MG63 (cell line): ENCODE results near the gene NMU. TPM values are rescaled to one million over a fixed set of nuclear protein-coding genes. Genes with fewer than 3 reads are reported as not detected.
"Not testable (repeated sequence)": the region's sequence is repeated elsewhere in the genome, so short reads cannot be mapped to it uniquely, and the experiment has no call there.

ENCODE experiments used
- DNase-seq: peaks from one replicate; pipeline ENCODE4 v3.0.0-alpha.2; 2020
- H3K27me3 ChIP-seq: fragments of 250-450 bp; sonication (Bioruptor Pico); 2 replicates; pipeline ENCODE4 v1.5.1; 2020; ENCODE audit warnings: mild to moderate bottlenecking, moderate library complexity
- H3K36me3 ChIP-seq: fragments of 250-450 bp; sonication (Bioruptor Pico); 2 replicates; pipeline ENCODE4 v1.5.1; 2020; ENCODE audit warnings: mild to moderate bottlenecking, moderate library complexity
- H3K4me3 ChIP-seq: fragments of 250-450 bp; sonication (Bioruptor Pico); 2 replicates; pipeline ENCODE4 v1.5.1; 2020; ENCODE audit warnings: mild to moderate bottlenecking, moderate library complexity
- H3K9me3 ChIP-seq: fragments of 250-450 bp; sonication (Bioruptor Pico); 2 replicates; pipeline ENCODE4 v1.5.1; 2020; ENCODE audit warnings: mild to moderate bottlenecking, moderate library complexity
- total RNA-seq: library from RNA; depleted of rRNA; stranded (reverse); fragments of >200 nt; shearing (Covaris generic); gene quantifications from 2 replicates; pipeline ENCODE4 v1.2.3, GENCODE V29; 2014; ENCODE audit warnings: low replicate concordance

NMU gene
- total RNA-seq, 1 experiment from 2014 or later: not detected

DNA sequence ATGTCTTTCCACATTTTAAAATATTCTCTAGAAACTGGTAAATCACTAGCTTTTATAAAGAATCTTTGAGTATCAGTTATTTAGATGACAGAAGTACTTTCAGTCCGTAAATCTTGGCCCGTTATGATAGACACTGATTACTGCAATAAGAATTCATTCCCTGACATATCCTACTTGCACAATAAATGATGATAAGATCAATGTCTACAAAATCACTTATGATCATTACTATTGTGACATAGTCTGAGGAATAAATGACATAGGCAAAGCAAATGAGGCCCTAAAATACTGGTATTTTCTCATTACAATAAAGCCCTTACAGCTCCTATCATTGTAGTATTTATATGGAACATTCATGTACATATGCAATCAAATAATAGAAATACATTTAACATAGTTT, 37.5 kb downstream of the NMU start:
- DNase-seq: no peak
- no peaks in the 10 kb centered on the region for H3K36me3 ChIP-seq
- no peaks in the 10 kb centered on the region for H3K27me3 ChIP-seq

DNA sequence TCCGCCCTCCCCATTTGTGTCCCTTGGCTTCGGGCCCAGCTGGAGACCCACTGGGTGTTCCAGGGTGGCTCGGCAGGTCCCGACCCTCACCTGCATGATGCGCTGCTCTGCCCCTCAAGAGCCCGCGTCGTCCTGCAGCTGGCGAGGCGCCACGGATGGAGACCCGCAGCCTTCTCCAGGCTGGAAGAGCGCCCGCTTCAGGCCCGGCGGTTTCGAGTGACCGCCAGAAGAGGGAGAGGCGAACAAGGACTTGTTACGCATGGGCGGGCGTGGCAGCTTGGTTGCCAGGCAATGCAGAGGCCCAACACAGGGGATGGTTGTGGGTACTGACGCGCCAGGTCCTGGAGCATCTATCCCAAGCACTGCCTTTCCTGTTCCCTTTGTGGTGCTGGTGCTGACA, 44.1 kb downstream of the NMU start, which contains the start of gene PDCL2:
Gene PDCL2, minus strand, starts transcription at position 232 of the 400 bp plus-strand sequence. Its CDS starts 136 bp downstream, at position 96.
- Histone ChIP-seq H3K27me3 (no peaks in the 10 kb centered on the region), H3K36me3 (no peaks in the 10 kb centered on the region), H3K9me3 (no peaks in the 10 kb centered on the region), H3K4me3 (no peak within 1 kb of the TSS)
- DNase-seq: no peak

More for the DNA sequence above, 37.5 kb downstream of the NMU start:
- Histone ChIP-seq H3K9me3 (no peaks in the 10 kb centered on the region), H3K4me3 (no peak overlapping the region)

DNA sequence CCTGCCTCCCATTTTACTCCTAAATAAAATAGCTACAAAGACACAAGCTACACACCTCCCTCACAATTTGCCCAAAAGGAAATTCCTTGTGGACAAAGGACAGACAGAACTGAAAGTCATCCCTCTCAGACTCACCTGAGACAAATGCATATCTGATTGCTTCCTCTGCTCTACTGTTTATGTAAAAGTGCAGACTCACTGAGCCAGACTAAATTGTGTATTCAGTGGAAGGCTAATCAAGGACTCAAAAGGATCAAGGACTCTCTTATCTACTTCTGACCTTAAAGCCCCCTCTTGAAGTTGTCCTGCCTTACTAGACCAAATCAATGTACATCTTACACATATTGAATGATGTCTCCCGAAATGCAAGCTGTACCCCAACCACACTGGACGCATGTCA, 47.9 kb downstream of the NMU start:
- H3K9me3 ChIP-seq: no peaks in the 10 kb centered on the region
- H3K4me3 ChIP-seq: no peak overlapping the region
- no peaks in the 10 kb centered on the region for H3K27me3 ChIP-seq
- no peak for DNase-seq
- H3K36me3 ChIP-seq: no peaks in the 10 kb centered on the region

- not testable (repeated sequence) for DNase-seq, H3K27me3 ChIP-seq
These were observed 53.3 kb downstream of the NMU start for GRCh38 chr4:55582773-55583172.

DNA sequence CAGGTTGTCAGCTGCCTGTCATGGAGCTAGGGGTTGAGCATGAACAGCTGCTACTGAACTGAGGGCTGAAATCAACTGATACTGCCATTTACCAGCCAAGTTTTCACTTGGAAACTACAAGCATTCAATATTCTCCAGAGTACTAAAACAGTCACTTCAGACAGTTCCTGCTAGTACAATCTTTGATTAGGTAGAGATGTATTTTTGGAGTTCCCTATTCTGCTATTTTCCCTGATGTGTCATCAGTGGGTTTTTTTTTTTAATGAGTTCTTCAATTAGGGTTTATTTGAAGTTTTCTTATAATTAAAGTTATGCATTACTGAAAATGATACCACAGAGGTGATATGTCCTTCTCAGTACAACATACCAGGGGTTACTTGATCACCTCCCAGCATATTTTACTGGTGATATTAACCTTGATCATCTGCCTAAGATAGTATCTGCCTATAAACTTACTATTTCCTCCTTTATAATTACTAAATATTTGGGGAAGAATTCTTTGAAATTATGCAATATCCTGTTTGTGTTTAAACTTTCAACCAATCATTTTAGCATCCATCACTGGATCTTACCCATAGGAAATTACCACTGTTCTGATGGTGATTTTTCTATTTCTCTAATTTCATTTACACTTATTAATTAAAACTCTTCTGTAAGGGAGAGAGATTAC, 57.6 kb downstream of the NMU start:
- H3K9me3 ChIP-seq: no peaks in the 10 kb centered on the region
- H3K4me3 ChIP-seq: no peak overlapping the region
- no peaks in the 10 kb centered on the region for H3K27me3 ChIP-seq
- no peaks in the 10 kb centered on the region for H3K36me3 ChIP-seq
- DNase-seq: no peak

More at GRCh38 chr4:55582773-55583172, 53.3 kb downstream of the NMU start:
- not testable (repeated sequence) for H3K9me3 ChIP-seq, H3K36me3 ChIP-seq, H3K4me3 ChIP-seq

DNA sequence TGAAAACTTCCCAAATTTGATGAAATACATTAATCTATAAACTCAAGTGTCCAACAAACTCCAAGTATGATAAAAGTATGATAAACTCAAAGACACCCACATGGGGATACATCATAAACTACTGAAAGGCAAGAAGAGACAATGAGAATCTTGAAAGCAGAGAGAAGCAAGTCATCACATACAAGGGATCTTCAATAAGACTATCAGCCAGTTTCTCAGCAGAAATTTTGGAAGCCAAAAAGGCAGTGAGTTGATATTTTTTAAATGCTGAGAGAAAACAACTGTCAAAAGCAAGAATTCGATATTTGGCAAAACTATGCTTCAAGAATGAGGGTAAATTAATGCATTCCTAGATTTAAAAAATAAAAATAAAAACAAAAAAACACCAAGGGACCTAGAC, 60.6 kb downstream of the NMU start:
- Histone ChIP-seq H3K36me3 (no peaks in the 10 kb centered on the region), H3K4me3 (no peak overlapping the region), H3K9me3 (no peaks in the 10 kb centered on the region), H3K27me3 (no peaks in the 10 kb centered on the region)
- DNase-seq: no peak

DNA sequence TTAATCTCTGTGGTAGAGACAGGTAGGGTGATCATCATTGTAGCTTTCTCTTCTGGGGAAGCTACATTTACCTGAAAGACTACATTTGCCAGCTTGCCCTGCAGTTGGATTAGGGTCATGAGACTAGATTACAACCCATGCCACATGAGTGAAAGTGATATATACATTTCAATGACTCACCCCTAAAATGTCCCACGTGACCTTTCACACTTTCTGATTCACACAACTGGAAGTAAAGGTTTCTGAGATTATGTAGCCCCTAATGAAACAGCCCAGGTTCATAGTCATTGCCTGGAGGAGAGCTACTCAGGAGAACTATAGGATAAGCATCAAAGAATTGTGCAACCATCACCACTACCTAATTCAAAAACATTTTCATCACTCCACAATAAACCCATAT, 61.8 kb downstream of the NMU start:
- Histone ChIP-seq H3K9me3 (no peaks in the 10 kb centered on the region), H3K36me3 (no peaks in the 10 kb centered on the region), H3K27me3 (no peaks in the 10 kb centered on the region), H3K4me3 (no peak overlapping the region)
- no peak for DNase-seq

DNA sequence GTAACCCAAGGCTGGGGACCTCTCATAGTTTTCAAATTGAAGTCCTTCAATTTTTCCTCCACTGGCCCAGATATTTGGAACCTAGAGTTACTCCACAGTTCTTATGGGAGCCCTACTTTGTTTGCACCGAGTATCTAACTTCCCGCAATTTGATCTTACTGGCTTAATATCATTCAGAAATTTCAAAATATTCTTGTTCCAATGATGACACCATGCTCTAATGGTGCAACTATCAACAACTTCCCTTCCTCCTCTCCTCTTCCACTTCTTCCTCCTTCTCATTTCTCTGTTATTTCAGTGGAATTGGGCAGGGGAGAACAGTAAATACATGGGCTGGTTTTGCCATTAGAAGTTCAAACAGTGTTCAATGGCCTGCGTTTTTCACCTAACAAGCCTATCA, 64.3 kb downstream of the NMU start:
- Histone ChIP-seq H3K27me3 (no peaks in the 10 kb centered on the region), H3K4me3 (no peak overlapping the region), H3K9me3 (no peaks in the 10 kb centered on the region), H3K36me3 (no peaks in the 10 kb centered on the region)
- no peak for DNase-seq

DNA sequence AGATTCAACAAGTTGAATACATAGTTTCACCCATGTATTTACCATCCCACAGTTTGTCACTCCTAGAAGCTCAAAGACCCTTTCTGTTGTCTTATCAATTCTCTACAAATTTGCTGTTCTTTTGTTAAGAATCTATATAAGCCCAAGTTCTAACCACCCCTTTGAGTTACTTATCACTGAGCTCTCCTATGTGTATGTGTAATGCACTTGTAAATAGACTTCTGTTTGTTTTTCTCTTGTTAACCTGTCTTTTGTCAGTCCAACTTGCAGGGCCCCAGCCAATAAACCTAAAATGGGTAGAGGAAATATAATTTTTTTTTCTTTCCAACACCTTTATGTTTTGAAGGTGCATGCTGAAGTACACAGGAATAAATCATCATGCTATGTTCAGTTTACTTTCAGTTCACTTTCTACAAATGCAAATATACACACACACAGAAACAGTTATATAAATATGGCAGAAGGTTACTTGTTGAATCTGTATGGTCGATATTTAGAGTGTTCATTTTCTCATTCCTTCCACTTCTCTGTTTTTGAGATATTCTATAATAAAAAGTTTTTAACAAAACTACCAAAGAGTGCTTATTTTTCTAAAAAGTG, 67.1 kb downstream of the NMU start:
- no peak for DNase-seq
- Histone ChIP-seq H3K36me3 (no peaks in the 10 kb centered on the region), H3K27me3 (no peaks in the 10 kb centered on the region), H3K4me3 (no peak overlapping the region), H3K9me3 (no peaks in the 10 kb centered on the region)

GRCh38 chr4:55561889-55562288, 74.2 kb downstream of the NMU start:
- no peak overlapping the region for H3K4me3 ChIP-seq
- no peak for DNase-seq
- H3K27me3 ChIP-seq: no peaks in the 10 kb centered on the region
- no peaks in the 10 kb centered on the region for H3K36me3 ChIP-seq
- no peaks in the 10 kb centered on the region for H3K9me3 ChIP-seq

DNA sequence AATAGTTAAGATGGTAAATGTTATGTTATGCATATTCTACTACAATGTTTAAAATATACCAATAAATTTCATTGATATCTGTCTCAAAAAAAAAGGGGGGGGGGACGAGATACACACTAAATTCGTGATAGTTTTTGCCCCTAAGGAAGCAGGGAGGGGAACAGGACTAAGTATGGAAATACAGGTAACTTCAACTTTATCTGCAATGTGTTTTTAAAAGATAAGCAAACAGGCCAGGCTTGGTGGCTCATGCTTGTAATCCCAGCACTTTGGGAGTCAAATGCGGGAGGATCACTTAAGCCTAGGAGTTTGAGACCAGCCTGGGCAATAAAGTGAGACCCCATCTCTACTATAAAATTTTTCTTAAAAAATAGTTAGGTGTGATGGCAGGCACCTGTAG, 76.0 kb downstream of the NMU start:
- Histone ChIP-seq H3K27me3 (no peaks in the 10 kb centered on the region), H3K4me3 (no peak overlapping the region), H3K36me3 (no peaks in the 10 kb centered on the region), H3K9me3 (no peaks in the 10 kb centered on the region)
- no peak for DNase-seq

GRCh38 chr4:55554453-55555030, 81.6 kb downstream of the NMU start:
- no peak overlapping the region for H3K4me3 ChIP-seq
- H3K36me3 ChIP-seq: no peaks in the 10 kb centered on the region
- no peak for DNase-seq

GRCh38 chr4:55553441-55554201, 82.5 kb downstream of the NMU start:
- H3K36me3 ChIP-seq: no peaks in the 10 kb centered on the region
- H3K9me3 ChIP-seq: no peaks in the 10 kb centered on the region
- DNase-seq: peak; percentile 70
- no peaks in the 10 kb centered on the region for H3K27me3 ChIP-seq
- peak overlapping the region; percentile 46 for H3K4me3 ChIP-seq

More at GRCh38 chr4:55554453-55555030, 81.6 kb downstream of the NMU start:
- H3K27me3 ChIP-seq: no peaks in the 10 kb centered on the region
- no peaks in the 10 kb centered on the region for H3K9me3 ChIP-seq

DNA sequence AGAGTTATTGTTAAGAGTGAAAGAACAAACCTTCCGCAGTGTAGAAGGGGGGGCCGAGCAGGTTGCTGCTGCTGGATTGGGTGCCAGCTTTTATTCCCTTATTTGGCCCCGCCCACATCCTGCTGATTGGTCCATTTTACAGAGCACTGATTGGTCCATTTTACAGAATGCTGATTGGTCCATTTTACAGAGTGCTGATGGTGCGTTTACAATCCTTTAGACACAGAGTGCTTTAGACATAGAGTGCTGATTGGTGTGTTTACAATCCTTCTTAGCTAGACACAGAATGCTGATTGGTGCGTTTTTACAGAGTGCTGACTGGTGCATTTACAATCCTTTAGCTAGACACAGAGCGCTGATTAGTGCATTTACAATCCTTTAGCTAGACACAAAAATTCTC, 84.1 kb downstream of the NMU start:
- not testable (repeated sequence) for DNase-seq, H3K9me3 ChIP-seq, H3K4me3 ChIP-seq, H3K27me3 ChIP-seq, H3K36me3 ChIP-seq

- Histone ChIP-seq H3K9me3 (no peaks in the 10 kb centered on the region), H3K4me3 (no peak overlapping the region), H3K36me3 (no peaks in the 10 kb centered on the region), H3K27me3 (no peaks in the 10 kb centered on the region)
- DNase-seq: no peak
These were observed 86.2 kb downstream of the NMU start for GRCh38 chr4:55549888-55550287.

DNA sequence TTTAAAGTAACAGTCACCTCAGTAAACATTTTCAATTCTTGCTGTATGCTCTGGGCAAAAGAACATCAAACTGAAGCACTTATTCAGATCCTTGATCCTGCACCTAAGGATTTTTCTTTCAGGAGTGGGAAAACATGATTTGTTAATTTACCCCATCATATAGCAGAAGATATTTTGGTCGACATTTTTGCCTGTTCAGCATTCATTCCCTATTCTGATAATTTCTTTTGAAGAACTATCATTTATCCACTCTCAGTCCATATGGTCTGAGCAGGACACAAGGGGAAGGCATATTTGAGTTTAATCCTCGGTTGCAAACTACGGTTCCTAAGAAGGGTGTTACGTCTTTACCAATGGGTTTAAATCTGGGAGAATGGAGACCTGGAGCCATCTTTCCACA, 88.2 kb downstream of the NMU start:
- no peaks in the 10 kb centered on the region for H3K9me3 ChIP-seq
- peak overlapping the region; percentile 78 for H3K4me3 ChIP-seq
- no peaks in the 10 kb centered on the region for H3K27me3 ChIP-seq
- H3K36me3 ChIP-seq: no peaks in the 10 kb centered on the region
- no peak for DNase-seq

- Histone ChIP-seq H3K36me3 (no peaks in the 10 kb centered on the region), H3K27me3 (no peaks in the 10 kb centered on the region), H3K9me3 (no peaks in the 10 kb centered on the region), H3K4me3 (peak overlapping the region; percentile 78)
- DNase-seq: no peak
These were observed 88.7 kb downstream of the NMU start for GRCh38 chr4:55547466-55547770.
